H1 (cell line): ENCODE results near the gene CCDC38.

Source experiments
- CHD2 ChIP-seq: IDR thresholded peaks from 2 replicates; pipeline ENCODE4 v1.6.1; 2012; ENCODE audit warnings: low read length, improper control_type of control experiment
- CTCF ChIP-seq, 3 experiments: IDR thresholded peaks; 1 replicate in 2 of 3; 2 replicates in 1 of 3; pipeline versions ENCODE4 v1.5.1 to v1.6.1; 2011; ENCODE audit warnings: low read length in 3 of 3, mild to moderate bottlenecking in 3 of 3, inconsistent platforms in 2 of 3, low read depth in 1 of 3, moderate library complexity in 1 of 3; ENCODE audit not compliant: insufficient read depth in 1 of 3; ENCODE audit errors: control extremely low read depth in 1 of 3
- EZH2 ChIP-seq: fragments of 200-600 bp; sonication (generic); IDR thresholded peaks from 2 replicates; pipeline ENCODE4 v1.7.1; 2012; ENCODE audit warnings: low read depth, mild to moderate bottlenecking, moderate library complexity, low read length, inconsistent platforms; ENCODE audit not compliant: severe bottlenecking
- JUND ChIP-seq: IDR thresholded peaks from 2 replicates; pipeline ENCODE4 v1.6.1; 2011; ENCODE audit warnings: mild to moderate bottlenecking, improper control_type of control experiment, low read length
- PHF8 ChIP-seq: fragments of 200-600 bp; sonication (generic); conservative IDR thresholded peaks from 2 replicates; pipeline ENCODE4 v1.7.1; 2012; ENCODE audit warnings: low read depth, mild to moderate bottlenecking, inconsistent platforms, low read length, moderate library complexity
- POLR2A ChIP-seq, 2 experiments: IDR thresholded peaks; 1 replicate in 1 of 2; 2 replicates in 1 of 2; pipeline ENCODE4 v1.6.1; 2011; ENCODE audit warnings: low read depth in 2 of 2, low read length in 2 of 2, mild to moderate bottlenecking in 2 of 2; ENCODE audit errors: control extremely low read depth in 1 of 2
- POLR2AphosphoS5 ChIP-seq: IDR thresholded peaks from 2 replicates; pipeline ENCODE4 v1.6.1; 2011; ENCODE audit warnings: low read depth, low read length
- RAD21 ChIP-seq, 2 experiments: IDR thresholded peaks in 1 of 2; conservative IDR thresholded peaks in 1 of 2; 2 replicates each; pipeline ENCODE4 v1.6.1; 2011; ENCODE audit warnings: low read depth in 2 of 2, low read length in 2 of 2, improper control_type of control experiment in 1 of 2, inconsistent platforms in 1 of 2, mild to moderate bottlenecking in 1 of 2, moderate library complexity in 1 of 2
- SAP30 ChIP-seq: fragments of 300-600 bp; sonication (generic); IDR thresholded peaks from 2 replicates; pipeline ENCODE4 v1.7.1; 2012; ENCODE audit warnings: low read length, moderate library complexity, mild to moderate bottlenecking, inconsistent platforms; ENCODE audit not compliant: insufficient read depth, insufficient replicate concordance
- SIN3A ChIP-seq, 2 experiments: IDR thresholded peaks in 1 of 2; conservative IDR thresholded peaks in 1 of 2; 2 replicates each; pipeline ENCODE4 v1.6.1; 2011 to 2012; ENCODE audit warnings: low read length in 2 of 2, improper control_type of control experiment in 1 of 2, low read depth in 1 of 2, mild to moderate bottlenecking in 1 of 2
- TCF12 ChIP-seq: IDR thresholded peaks from 2 replicates; pipeline ENCODE4 v1.6.1; 2011; ENCODE audit warnings: low read depth, mild to moderate bottlenecking, low read length

DNA sequence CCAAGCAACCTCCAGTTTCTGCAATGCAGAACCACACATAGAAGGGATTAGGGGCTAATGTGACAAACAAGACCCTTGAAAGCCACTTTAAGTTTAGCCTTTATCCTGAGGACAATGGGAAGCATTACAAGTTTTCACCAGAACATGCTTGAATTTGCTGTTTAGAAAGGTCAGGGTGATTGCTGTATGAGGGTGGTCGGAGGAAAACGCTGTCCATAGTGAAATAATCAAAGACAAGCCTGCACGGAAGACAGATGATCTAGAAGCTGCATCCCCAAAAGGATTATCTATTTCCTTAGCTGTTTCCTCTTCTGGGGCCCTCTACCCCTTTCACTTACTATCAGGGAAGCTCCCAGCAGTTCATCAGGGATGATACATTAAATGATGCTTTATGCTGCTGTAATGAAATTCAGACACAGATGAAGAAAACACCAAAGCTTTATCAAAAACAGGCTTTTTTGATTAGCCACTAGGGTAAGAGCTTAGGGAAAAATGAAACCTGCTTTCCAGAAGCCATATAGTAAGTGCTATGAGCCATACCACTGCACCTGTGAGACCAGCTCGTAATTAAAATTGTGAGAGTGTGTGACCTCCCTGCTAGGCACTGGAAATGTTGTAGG, 47.2 kb upstream of the CCDC38 start:
- TF ChIP-seq CTCF (IDR thresholded peaks at IDR 0.05; ENCODE audit: control extremely low read depth in 1 of 3, insufficient read depth in 1 of 3, low read depth in 1 of 3, low read length in 3 of 3), result no peak
- no peak for TF ChIP-seq RAD21 (IDR thresholded peaks at IDR 0.05 in 1 of 2, conservative IDR thresholded peaks at IDR 0.05 in 1 of 2; ENCODE audit: low read depth in 2 of 2, low read length in 2 of 2)
- TF ChIP-seq EZH2, result no peak
- no peak for TF ChIP-seq CHD2
- no peak for TF ChIP-seq POLR2A (IDR thresholded peaks at IDR 0.05; ENCODE audit: control extremely low read depth in 1 of 2, low read depth in 2 of 2, low read length in 2 of 2)
- TF ChIP-seq PHF8, result no peak
- TF ChIP-seq SIN3A (conservative IDR thresholded peaks at IDR 0.05 in 1 of 2, IDR thresholded peaks at IDR 0.05 in 1 of 2; ENCODE audit: low read depth in 1 of 2, low read length in 2 of 2), result no peak
- TF ChIP-seq SAP30, result no peak
- TF ChIP-seq TCF12, result no peak
- no peak for TF ChIP-seq POLR2AphosphoS5
- TF ChIP-seq JUND, result no peak
